HEK293T (cell line): ENCODE results near the gene GMDS.

Source experiments
- CTCF ChIA-PET: fragments of 350-600 bp; formaldehyde crosslinking; extraction: SDS; loops from one replicate; lab custom pipeline; 2021; ENCODE audit warnings: antibody characterized with exemption, inconsistent platforms; lab: Yijun Ruan, JAX
- POLR2A ChIA-PET: fragments of 350-600 bp; formaldehyde crosslinking; extraction: SDS; loops from one replicate; lab custom pipeline; 2020; ENCODE audit warnings: antibody characterized with exemption, inconsistent platforms; lab: Yijun Ruan, JAX
- DNase-seq: peaks from one replicate; pipeline ENCODE4 v3.0.0; 2012; ENCODE audit warnings: mixed read lengths; ENCODE audit errors: extremely low spot score
- ARNT ChIP-seq: fragments of 450-650 bp; IDR thresholded peaks from 2 replicates; pipeline ENCODE4 v1.6.1; 2017; ENCODE audit warnings: mild to moderate bottlenecking
- BHLHE40 ChIP-seq: fragments of 450-650 bp; IDR thresholded peaks from 2 replicates; pipeline ENCODE4 v1.6.1; 2016; ENCODE audit warnings: mild to moderate bottlenecking, moderate library complexity, borderline replicate concordance
- CTBP1 ChIP-seq: fragments of 450-650 bp; IDR thresholded peaks from 2 replicates; pipeline ENCODE4 v1.6.1; 2016; ENCODE audit warnings: borderline replicate concordance
- ELF4 ChIP-seq: fragments of 450-650 bp; IDR thresholded peaks from 2 replicates; pipeline ENCODE4 v1.6.1; 2017; ENCODE audit warnings: antibody characterized with exemption
- FOXA1 ChIP-seq: fragments of 450-650 bp; IDR thresholded peaks from 2 replicates; pipeline ENCODE4 v1.6.1; 2016; ENCODE audit warnings: mild to moderate bottlenecking
- FOXK2 ChIP-seq: fragments of 450-650 bp; IDR thresholded peaks from 2 replicates; pipeline ENCODE4 v1.6.1; 2016; ENCODE audit warnings: mild to moderate bottlenecking
- FOXM1 ChIP-seq: fragments of 450-650 bp; IDR thresholded peaks from 2 replicates; pipeline ENCODE4 v1.6.1; 2017; ENCODE audit warnings: mild to moderate bottlenecking, borderline replicate concordance
- HDGF ChIP-seq: fragments of 450-650 bp; IDR thresholded peaks from 2 replicates; pipeline ENCODE4 v1.6.1; 2017; ENCODE audit warnings: antibody characterized with exemption, borderline replicate concordance
- L3MBTL2 ChIP-seq: fragments of 450-650 bp; conservative IDR thresholded peaks from 2 replicates; pipeline ENCODE4 v1.6.1; 2016; ENCODE audit warnings: mild to moderate bottlenecking
- LEF1 ChIP-seq: fragments of 450-650 bp; IDR thresholded peaks from 2 replicates; pipeline ENCODE4 v1.6.1; 2017; ENCODE audit warnings: mild to moderate bottlenecking, borderline replicate concordance
- NFRKB ChIP-seq: fragments of 450-650 bp; IDR thresholded peaks from 2 replicates; pipeline ENCODE4 v1.6.1; 2016; ENCODE audit warnings: mild to moderate bottlenecking, moderate library complexity
- SP1 ChIP-seq: fragments of 450-650 bp; IDR thresholded peaks from 2 replicates; pipeline ENCODE4 v1.6.1; 2017
- SUZ12 ChIP-seq: fragments of 450-650 bp; IDR thresholded peaks from 2 replicates; pipeline ENCODE4 v1.6.1; 2016; ENCODE audit warnings: mild to moderate bottlenecking
- TARDBP ChIP-seq: fragments of 450-650 bp; IDR thresholded peaks from 2 replicates; pipeline ENCODE4 v1.6.1; 2016
- ZNF384 ChIP-seq: fragments of 450-650 bp; IDR thresholded peaks from 2 replicates; pipeline ENCODE4 v1.6.1; 2016
- TF ChIP-seq, protein P1 (sequence below): fragments of 450-650 bp; IDR thresholded peaks from 2 replicates; pipeline ENCODE4 v1.6.1; 2016

The GMDS gene

DNA sequence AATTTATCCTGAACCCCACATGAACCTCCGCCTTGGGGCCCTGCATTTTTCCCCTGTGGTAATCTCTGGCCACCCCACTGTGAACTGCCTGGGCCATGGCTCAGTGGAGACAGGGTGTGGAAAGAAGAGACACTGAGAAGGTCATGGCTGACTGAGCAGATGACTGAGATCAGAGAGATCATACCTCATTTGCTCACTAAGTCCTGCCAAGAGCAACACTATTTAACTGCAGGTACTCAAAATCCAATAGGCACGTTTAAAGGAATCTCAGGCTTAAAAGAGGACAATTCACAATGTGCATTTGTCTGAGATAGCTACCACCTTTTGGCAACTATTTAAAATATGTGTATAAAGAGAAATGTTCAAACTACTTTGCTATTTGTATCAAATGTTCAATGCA lies 305.0 kb downstream of the GMDS start:
- ChIA-PET POLR2A (no interaction called here), CTCF (no interaction called here)
- no peak for TF ChIP-seq ELF4
- TF ChIP-seq TARDBP: no peak
- TF ChIP-seq ARNT: peak; percentile 65
- TF ChIP-seq SUZ12: no peak
- no peak for TF ChIP-seq ZNF384
- peak; percentile 22; the same call in 1 of the 2 replicates for TF ChIP-seq CTBP1
- no peak for DNase-seq

- TF ChIP-seq, protein P1, sequence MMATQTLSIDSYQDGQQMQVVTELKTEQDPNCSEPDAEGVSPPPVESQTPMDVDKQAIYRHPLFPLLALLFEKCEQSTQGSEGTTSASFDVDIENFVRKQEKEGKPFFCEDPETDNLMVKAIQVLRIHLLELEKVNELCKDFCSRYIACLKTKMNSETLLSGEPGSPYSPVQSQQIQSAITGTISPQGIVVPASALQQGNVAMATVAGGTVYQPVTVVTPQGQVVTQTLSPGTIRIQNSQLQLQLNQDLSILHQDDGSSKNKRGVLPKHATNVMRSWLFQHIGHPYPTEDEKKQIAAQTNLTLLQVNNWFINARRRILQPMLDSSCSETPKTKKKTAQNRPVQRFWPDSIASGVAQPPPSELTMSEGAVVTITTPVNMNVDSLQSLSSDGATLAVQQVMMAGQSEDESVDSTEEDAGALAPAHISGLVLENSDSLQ: no peak
- TF ChIP-seq FOXA1: no peak
- TF ChIP-seq TARDBP: no peak
- no peak for TF ChIP-seq ZNF384
- no peak for TF ChIP-seq BHLHE40
- TF ChIP-seq LEF1: no peak
- no peak for TF ChIP-seq NFRKB
- no peak for TF ChIP-seq SUZ12
- no peak for TF ChIP-seq SP1
- TF ChIP-seq L3MBTL2: no peak
- no peak for TF ChIP-seq FOXK2
- no peak for TF ChIP-seq HDGF
- TF ChIP-seq FOXM1: no peak
- no peak for TF ChIP-seq ARNT
Observed at GRCh38 chr6:1933292-1933691, 312.1 kb downstream of the GMDS start.

DNA sequence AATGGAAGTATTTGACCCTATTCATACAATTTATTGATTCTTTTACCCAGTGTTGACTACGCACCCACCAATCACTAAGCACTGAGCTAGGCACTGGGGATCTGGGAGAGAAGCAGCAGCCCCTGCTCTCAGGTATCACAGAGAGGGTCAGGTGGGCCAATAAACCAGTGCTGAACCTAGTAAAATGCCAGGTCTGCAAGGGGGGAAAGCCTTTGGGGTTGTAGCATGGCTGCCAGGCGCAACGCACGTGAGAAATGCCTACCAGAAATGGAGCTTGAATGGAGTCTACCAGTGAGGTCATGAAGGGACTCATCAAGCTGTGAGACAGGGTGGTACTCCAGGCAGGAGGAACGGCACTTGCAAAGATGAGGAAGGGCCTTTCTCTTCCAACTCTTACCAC lies 313.6 kb downstream of the GMDS start:
- ChIA-PET CTCF (no interaction called here), POLR2A (no interaction called here)
- DNase-seq: no peak
- TF ChIP-seq SP1 (no peak), ARNT (no peak), HDGF (no peak), FOXK2 (no peak), FOXA1 (no peak), ZNF384 (no peak), LEF1 (no peak)

More at GRCh38 chr6:1933292-1933691, 312.1 kb downstream of the GMDS start:
- POLR2A ChIA-PET: no interaction called here
- CTCF ChIA-PET: no interaction called here
- no peak for DNase-seq

- ChIA-PET POLR2A (no interaction called here), CTCF (no interaction called here)
- DNase-seq: no peak
- TF ChIP-seq FOXM1 (no peak), SP1 (no peak), NFRKB (no peak), FOXA1 (no peak), HDGF (no peak), FOXK2 (no peak), TARDBP (no peak), ARNT (no peak), ELF4 (no peak), ZNF384 (no peak), BHLHE40 (no peak), LEF1 (no peak), L3MBTL2 (no peak), CTBP1 (no peak), SUZ12 (no peak)
- TF ChIP-seq, protein P1: no peak
Observed at GRCh38 chr6:1930356-1930755, 315.0 kb downstream of the GMDS start.

GRCh38 chr6:1929931-1930330 lies 315.5 kb downstream of the GMDS start:
- DNase-seq: no peak
- ChIA-PET CTCF (no interaction called here), POLR2A (no interaction called here)
- no peak for TF ChIP-seq ELF4

DNA sequence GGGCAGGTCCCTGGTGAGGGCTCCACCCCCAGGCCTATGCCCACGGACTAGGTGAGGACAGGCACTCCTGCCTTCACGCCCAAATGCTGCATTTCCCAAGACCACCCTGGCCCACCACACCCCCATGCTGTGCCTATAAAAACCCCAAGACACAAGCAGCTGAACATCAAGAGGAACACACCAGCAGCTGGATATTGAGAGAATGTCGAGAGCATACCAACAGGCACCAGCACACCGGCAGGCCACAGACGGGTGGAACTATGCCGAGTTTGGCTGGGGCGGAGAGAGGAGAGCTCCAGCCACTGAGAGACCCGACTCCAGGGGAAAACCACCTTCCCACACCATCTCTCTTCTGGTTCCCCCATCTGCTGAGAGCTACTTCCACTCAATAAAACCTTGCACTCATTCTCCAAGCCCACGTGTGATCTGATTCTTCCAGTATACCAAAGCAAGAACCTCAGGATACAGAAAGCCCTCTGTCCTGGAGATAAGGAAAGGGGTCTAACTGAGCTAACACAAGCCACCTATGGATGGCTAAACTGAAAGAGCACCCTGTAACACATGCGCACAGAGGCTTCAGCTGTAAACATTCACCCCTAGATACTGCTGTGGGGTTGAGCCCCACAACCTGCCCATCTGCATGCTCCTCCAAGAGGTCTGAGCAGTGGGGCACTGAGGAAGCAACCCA lies 319.5 kb downstream of the GMDS start:
- DNase-seq: no peak
- CTCF ChIA-PET: no interaction called here
- POLR2A ChIA-PET: no interaction called here
- no peak for TF ChIP-seq SUZ12
- no peak for TF ChIP-seq FOXM1
- TF ChIP-seq FOXK2: no peak
- TF ChIP-seq, protein P1: no peak
- no peak for TF ChIP-seq BHLHE40
- no peak for TF ChIP-seq LEF1
- TF ChIP-seq NFRKB: no peak
- no peak for TF ChIP-seq L3MBTL2

DNA sequence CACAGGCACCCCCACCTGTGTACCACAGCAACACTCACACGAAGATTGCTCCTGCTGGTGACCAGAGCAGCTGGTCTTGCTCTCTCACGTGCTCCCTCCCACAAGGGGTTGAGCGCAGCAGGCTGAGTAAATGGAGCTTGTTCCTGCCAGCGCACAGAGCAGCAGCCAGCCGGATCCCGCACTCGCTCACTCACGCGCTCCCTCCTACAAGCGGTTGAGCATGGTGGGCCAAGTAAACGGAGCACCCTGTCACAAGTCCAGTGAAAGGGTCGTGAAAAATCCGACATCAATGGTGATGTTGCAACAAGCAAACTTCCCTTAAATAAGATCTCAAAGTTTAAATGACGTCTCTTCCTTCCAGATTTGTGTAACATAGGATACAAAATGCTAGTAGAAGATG lies 322.0 kb downstream of the GMDS start:
- DNase-seq: no peak
- no peak for TF ChIP-seq LEF1
- ChIA-PET CTCF (no interaction called here), POLR2A (no interaction called here)
